Nephron (organoid): ENCODE data around the gene MLLT10.

Experiments used
- H3K27ac Mint-ChIP-seq, 3 experiments: 2 replicates each; pipeline ENCODE4 v1.8.0; 2020; ENCODE audit warnings: mixed read lengths in 3 of 3, mild to moderate bottlenecking in 2 of 3, moderate library complexity in 1 of 3
- H3K27me3 Mint-ChIP-seq: 2 replicates; pipeline ENCODE4 v1.8.0; 2021; ENCODE audit warnings: low read depth, mild to moderate bottlenecking, moderate library complexity, mixed read lengths
- H3K36me3 Mint-ChIP-seq: 2 replicates; pipeline ENCODE4 v1.8.0; 2020; ENCODE audit warnings: low read depth, mixed read lengths
- H3K4me1 Mint-ChIP-seq: 2 replicates; pipeline ENCODE4 v1.8.0; 2020; ENCODE audit warnings: mixed read lengths
- H3K4me3 Mint-ChIP-seq, 3 experiments: 2 replicates each; pipeline ENCODE4 v1.8.0; 2020; ENCODE audit warnings: mild to moderate bottlenecking in 3 of 3, mixed read lengths in 3 of 3, moderate library complexity in 2 of 3
- H3K9me3 Mint-ChIP-seq: 2 replicates; pipeline ENCODE4 v1.8.0; 2020; ENCODE audit warnings: mixed read lengths
- TF ChIP-seq, protein P1 (sequence below), 3 experiments: fragments of 200-600 bp; sonication (generic); IDR thresholded peaks; one replicate each; pipeline ENCODE4 v1.5.0; 2021; ENCODE audit warnings: antibody characterized with exemption in 3 of 3; ENCODE audit not compliant: unreplicated experiment in 3 of 3

The MLLT10 gene

DNA sequence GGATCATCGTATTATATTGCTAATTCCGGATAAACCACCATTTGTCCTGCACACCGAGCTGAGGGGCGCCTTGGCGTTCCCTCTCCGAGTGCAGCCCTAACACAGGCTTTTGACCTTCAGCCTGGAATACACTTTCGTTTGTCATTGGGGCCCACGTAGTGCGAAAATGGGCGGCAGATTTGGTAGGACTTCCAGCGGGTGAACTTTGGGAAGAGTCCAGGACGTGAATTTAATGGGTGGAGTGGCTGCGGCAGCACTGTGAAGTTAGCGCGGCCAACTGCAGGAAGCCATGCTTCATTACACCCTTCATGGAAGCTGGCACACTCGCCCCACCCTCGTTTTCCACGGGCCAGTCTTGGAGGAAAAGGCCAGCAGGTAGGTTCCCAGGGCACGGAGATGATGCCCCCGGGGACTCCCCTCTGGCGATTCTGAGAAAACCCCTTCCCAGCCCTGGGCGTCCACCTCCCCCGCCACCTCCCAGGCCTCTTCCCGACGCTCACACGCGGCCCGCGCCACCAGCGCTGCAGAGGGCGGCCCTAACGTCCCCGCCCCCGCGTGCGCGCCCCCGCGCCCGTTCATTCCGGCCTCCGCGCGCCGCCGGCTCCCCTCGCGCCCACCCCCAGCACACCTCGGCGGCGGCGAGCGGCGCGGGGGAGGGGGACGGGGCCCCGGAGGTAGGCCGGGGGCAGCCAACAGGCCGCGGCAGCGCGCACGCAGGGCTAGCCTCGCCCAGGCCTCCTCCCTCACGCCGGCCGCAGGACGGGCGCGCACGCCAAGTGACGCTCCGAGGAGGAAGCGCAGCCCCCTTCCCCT lies at the start of gene MLLT10:
TSS of gene MLLT10 (plus strand) at position 766 of the 813 bp plus-strand sequence. CDS start 413 bp downstream, outside the sequence.
- Mint-ChIP-seq H3K4me3 (peak within 1 kb of the TSS; percentile 85 to 95 (median 92)), H3K27me3 (peaks cover 9% of the 10 kb centered on the region), H3K9me3 (no peaks in the 10 kb centered on the region), H3K27ac (peak within 1 kb of the TSS; percentile 97 to 99 (median 98)), H3K4me1 (peaks cover 26% of the 10 kb centered on the region), H3K36me3 (peaks cover 11% of the 10 kb centered on the region)
- TF ChIP-seq, protein P1, sequence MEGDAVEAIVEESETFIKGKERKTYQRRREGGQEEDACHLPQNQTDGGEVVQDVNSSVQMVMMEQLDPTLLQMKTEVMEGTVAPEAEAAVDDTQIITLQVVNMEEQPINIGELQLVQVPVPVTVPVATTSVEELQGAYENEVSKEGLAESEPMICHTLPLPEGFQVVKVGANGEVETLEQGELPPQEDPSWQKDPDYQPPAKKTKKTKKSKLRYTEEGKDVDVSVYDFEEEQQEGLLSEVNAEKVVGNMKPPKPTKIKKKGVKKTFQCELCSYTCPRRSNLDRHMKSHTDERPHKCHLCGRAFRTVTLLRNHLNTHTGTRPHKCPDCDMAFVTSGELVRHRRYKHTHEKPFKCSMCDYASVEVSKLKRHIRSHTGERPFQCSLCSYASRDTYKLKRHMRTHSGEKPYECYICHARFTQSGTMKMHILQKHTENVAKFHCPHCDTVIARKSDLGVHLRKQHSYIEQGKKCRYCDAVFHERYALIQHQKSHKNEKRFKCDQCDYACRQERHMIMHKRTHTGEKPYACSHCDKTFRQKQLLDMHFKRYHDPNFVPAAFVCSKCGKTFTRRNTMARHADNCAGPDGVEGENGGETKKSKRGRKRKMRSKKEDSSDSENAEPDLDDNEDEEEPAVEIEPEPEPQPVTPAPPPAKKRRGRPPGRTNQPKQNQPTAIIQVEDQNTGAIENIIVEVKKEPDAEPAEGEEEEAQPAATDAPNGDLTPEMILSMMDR (IDR thresholded peaks at IDR 0.05; ENCODE audit: unreplicated experiment in 3 of 3): peak in 2 of 3 experiments; percentile 27 to 34

DNA sequence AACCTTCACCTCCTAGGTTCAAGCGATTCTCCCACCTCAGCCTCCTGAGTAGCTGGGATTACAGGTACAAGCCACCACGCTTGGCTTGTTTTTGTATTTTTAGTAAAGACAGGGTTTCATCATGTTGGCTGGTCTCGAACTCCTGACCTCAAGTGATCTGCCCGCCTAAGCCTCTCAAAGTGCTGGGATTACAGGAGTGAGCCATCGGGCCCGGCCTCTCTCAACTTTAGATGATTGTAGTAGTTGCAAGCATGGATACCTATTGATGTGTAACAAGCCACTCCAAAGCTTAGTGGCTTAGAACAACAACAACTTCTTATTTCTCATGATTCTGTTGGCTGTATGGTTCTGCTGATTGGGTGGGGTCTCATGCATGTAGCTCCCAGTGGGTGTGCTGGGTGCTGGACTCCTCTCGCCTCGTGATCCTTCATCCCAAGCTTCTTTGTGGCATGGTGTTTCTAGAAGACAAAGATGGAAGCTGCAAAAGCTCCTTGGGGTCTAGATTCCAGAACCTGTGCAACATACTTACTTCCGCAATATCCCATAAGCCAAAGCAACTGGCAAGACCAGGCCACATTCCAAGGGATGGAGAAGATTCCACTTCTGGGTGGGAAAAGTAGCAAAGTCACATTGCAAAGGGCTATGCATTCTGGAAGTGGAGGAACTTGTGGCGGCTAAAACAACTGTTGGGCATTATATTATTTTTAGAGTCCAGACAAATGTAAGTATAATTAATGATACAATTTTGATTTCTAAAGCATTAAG lies 46.4 kb upstream of the MLLT10 start:
- Mint-ChIP-seq H3K4me3 (no peak overlapping the region), H3K9me3 (no peaks in the 10 kb centered on the region), H3K27me3 (no peaks in the 10 kb centered on the region), H3K27ac (peak overlapping the region; percentile 81 to 95 (median 88)), H3K36me3 (peaks cover 4% of the 10 kb centered on the region), H3K4me1 (peaks cover 42% of the 10 kb centered on the region)
- TF ChIP-seq, protein P1 (IDR thresholded peaks at IDR 0.05; ENCODE audit: unreplicated experiment in 3 of 3): no peak

DNA sequence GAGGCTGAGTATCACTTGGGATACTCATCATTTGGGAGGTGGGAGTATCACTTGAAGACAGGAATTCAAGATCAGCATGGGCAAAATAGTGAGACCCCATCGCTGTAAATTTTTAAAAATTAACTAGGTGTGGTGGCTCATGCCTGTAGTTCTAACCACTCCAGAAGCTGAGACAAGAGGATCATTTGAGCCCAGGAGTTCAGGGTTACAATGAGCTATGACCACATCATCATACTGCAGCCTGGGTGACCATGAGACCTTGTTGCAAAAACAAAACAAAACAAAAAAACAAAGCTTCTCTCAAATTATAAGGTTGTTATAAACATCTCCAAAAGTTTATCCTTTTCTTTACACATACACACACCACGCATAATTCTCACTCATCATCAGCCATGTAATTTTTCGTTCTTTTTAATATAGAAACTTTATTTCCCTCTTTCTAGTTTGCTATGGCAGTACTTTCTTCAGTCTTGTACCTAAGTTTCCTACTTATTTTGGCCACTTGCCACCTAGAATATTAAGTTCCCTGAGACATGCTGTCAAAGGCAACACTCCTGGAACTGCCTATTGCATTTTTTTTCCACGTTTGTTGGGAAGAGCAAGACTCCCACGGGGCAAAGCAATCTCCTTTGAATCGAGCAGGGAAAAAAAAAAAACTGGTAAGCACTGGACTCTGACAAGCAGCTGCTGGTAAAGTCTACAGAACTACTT lies 45.6 kb upstream of the MLLT10 start:
- H3K4me1 Mint-ChIP-seq: peaks cover 47% of the 10 kb centered on the region
- no peaks in the 10 kb centered on the region for H3K27me3 Mint-ChIP-seq
- H3K9me3 Mint-ChIP-seq: no peaks in the 10 kb centered on the region
- peak overlapping the region; percentile 81 to 95 (median 88) for H3K27ac Mint-ChIP-seq
- TF ChIP-seq, protein P1 (IDR thresholded peaks at IDR 0.05; ENCODE audit: unreplicated experiment in 3 of 3): no peak
- H3K4me3 Mint-ChIP-seq: peak overlapping the region; percentile 23 to 45 (median 28)
- H3K36me3 Mint-ChIP-seq: peaks cover 4% of the 10 kb centered on the region

DNA sequence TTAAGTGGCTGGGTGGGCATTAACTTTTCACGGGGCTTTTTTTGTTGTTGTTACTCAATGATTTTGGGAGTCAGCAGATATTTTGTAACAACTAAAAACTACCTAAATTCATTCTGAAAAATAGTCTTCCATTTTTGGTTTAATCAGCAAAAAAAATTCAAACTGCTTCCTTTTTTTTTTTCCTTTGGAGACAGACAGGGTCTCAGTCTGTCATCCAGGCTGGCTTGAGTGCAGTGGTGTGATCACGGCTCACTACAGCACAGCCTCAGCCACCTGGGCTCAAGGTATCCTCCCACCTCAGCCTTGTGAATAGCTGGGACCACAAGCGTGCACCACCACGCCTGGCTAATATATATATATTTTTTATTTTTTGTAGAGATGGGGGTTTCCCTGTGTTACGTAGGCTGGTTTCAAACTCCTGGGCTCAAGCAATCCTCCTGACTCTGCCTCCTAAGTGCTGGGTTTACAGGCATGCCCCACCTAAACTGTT lies 45.0 kb upstream of the MLLT10 start:
- Mint-ChIP-seq H3K4me1 (peaks cover 52% of the 10 kb centered on the region), H3K4me3 (peak overlapping the region; percentile 23 to 45 (median 31)), H3K36me3 (peaks cover 4% of the 10 kb centered on the region)

DNA sequence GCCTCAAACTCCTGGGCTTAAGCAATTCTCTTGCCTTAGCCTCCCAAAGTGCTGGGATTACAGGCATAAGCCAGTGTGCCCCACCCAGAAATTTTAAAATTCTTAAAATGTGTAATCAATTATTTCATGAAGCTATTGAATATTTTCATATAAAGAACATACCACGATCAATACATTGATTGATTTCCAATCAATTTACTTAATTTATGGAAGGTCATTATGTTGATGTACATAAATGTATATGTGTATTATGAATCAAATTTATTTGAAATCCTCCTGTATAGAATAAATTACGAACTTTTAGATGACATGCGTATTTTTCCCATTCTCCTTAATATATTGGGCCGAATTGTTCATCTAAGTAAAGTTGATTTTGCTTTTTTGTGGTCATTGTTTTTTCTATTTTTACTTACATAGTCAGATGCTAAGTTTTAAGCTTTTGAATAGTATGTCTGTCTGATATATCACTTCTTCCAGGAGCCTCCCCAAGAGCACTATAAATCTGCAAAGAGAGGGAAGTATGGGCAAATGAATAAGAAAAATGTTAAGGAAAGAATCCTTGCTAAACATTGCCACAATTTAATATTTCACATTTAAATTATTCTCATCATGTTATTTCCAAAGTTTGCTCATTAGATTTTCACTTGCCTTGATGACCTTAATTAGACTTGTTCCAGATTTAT lies 43.9 kb upstream of the MLLT10 start:
- no peaks in the 10 kb centered on the region for H3K27me3 Mint-ChIP-seq
- peak overlapping the region; percentile 53 to 95 (median 80) for H3K27ac Mint-ChIP-seq
- H3K36me3 Mint-ChIP-seq: peaks cover 4% of the 10 kb centered on the region
- no peaks in the 10 kb centered on the region for H3K9me3 Mint-ChIP-seq
- peaks cover 57% of the 10 kb centered on the region for H3K4me1 Mint-ChIP-seq
- TF ChIP-seq, protein P1 (IDR thresholded peaks at IDR 0.05; ENCODE audit: unreplicated experiment in 3 of 3): no peak
- H3K4me3 Mint-ChIP-seq: peak overlapping the region in 2 of 3 experiments; percentile 22 to 62

More for the DNA sequence above, 45.0 kb upstream of the MLLT10 start:
- H3K27me3 Mint-ChIP-seq: no peaks in the 10 kb centered on the region
- peak overlapping the region; percentile 81 to 95 (median 88) for H3K27ac Mint-ChIP-seq
- no peaks in the 10 kb centered on the region for H3K9me3 Mint-ChIP-seq
- TF ChIP-seq, protein P1 (IDR thresholded peaks at IDR 0.05; ENCODE audit: unreplicated experiment in 3 of 3): no peak
